Measurements from ENCODE around the gene CD300A.

DNA sequence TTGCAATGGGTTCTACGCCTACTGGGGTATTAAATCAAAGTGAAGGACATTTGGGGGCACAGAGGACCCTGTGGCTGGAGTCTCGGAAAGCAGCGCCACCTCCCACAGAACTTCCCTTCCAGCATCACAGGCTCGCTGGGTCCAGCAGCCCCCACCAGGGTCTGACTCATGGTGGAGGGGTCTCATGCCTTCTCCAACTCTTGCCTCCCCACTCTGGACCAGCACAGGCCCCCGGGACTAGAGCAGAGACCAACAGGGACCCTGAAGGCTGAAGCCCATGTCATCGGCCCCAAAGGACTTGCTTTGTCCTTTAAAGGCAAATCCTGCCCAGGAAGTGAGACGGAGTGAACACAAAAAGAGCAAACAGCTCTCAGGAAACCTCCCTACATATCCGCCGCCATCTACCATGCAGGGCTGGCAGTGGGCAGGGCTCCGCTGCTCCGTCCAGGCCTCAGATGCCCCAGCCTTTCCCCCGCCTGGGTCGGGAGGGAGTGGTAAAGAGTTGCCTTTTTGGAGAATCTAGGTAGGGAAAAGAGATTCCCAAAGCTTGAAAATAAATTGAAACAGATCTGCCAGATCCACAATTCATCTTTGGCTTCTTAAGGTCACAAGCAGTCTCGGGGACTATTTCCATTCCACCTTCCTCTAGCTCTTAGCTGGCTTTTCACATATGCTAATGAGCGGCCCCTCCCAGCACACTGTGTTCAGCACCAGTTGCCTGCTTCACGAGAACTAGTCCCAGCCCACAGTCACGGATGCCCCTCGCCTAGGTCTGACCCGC is 36.6 kb upstream of the CD300A start:
- TF ChIP-seq, protein P1, sequence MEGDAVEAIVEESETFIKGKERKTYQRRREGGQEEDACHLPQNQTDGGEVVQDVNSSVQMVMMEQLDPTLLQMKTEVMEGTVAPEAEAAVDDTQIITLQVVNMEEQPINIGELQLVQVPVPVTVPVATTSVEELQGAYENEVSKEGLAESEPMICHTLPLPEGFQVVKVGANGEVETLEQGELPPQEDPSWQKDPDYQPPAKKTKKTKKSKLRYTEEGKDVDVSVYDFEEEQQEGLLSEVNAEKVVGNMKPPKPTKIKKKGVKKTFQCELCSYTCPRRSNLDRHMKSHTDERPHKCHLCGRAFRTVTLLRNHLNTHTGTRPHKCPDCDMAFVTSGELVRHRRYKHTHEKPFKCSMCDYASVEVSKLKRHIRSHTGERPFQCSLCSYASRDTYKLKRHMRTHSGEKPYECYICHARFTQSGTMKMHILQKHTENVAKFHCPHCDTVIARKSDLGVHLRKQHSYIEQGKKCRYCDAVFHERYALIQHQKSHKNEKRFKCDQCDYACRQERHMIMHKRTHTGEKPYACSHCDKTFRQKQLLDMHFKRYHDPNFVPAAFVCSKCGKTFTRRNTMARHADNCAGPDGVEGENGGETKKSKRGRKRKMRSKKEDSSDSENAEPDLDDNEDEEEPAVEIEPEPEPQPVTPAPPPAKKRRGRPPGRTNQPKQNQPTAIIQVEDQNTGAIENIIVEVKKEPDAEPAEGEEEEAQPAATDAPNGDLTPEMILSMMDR (IDR thresholded peaks at IDR 0.05) = no peak
- no peak for TF ChIP-seq POLR2A (IDR thresholded peaks at IDR 0.05)

Measured in adrenal gland (tissue), 5 donors.